ENCODE results near the gene MEGF6.

Gene MEGF6

GRCh38 chr1:3441880-3442279, 169.4 kb downstream of the MEGF6 start:
- DNase-seq (ENCODE audit: low read depth) = no peak

GRCh38 chr1:3441410-3441847, 169.9 kb downstream of the MEGF6 start:
- DNase-seq (ENCODE audit: low read depth) = no peak

GRCh38 chr1:3440711-3441409, 170.4 kb downstream of the MEGF6 start:
- no peak for DNase-seq (ENCODE audit: low read depth)

- no peak for DNase-seq (ENCODE audit: low read depth)
Observed at GRCh38 chr1:3440300-3440681, 171.0 kb downstream of the MEGF6 start.

All from ELR (cell line).